SKM-1 (cell line): ENCODE data around the gene TFF1.

Experiments used
- DNase-seq: peaks from one replicate; lab custom pipeline; 2025; ENCODE audit not compliant: unreplicated experiment; lab: John Stamatoyannopoulos, UW

The TFF1 gene

GRCh38 chr21:42346441-42346840 is 19.9 kb downstream of the TFF1 start:
- no peak for DNase-seq

GRCh38 chr21:42344631-42345030 is 21.7 kb downstream of the TFF1 start:
- DNase-seq, result no peak

DNA sequence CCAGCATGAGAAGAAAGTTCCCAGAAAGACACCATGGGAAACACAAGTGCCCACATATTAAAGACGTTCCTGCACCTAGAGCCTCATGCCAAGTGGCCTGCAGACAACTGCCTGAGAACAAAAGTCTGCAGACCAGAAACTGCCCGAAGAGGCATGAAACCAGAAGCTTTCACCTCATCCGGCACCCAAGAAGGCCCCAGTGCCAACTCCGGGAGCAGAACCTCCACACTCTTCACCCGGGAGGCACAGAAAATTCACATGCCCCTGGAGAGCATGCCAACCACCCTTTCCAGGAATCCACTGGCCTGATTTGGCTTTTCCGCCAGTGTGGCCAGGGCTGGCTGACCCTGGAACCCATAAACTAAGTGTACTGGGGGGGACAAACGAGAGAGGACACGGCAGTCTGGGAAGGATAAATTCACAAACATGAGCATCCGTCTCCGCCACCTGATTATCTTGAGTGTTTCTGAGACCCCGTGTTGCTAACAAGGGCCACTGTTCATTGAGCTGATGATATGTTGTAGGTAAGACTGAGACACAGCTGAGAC is 22.3 kb downstream of the TFF1 start:
- DNase-seq, result no peak

DNA sequence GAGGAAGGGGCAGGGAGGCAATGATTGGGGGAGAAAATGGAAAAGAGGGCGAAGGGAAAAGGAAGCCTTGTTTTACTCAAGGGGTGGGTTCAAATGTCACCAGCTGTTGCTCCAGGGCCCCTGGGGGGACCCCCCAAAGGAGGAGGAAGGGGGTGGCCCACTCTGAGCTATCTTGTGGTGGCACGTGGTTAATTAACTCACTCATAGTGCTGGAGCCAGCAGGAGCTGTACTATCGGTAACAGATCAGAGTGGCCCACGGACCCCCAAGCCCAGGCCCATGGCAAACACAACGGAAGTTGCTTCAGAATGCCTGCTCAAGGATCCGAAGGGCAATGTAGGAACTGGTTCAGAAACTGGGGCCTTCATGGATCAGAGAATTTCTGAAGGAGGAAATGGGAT is 22.8 kb downstream of the TFF1 start:
- no peak for DNase-seq

DNA sequence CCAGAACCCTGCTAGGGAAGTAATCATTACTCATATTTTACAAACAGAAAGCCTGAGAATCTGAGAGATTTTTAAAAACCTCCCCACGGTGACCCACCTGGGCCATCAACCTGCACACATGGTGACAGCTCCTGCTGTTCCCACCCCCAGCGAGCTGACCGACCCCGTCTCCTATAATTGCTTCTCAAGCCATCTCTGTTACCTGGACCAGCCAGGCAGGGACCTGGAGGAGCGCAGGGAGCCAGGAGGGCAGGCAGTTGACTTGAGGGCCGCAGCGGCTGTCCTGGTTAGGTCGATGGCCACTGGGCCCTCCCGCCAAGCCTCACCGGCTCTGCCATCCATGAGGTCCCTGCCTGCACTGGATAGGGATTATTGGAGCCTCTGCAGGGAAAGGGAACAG is 23.2 kb downstream of the TFF1 start:
- no peak for DNase-seq

GRCh38 chr21:42341776-42342542 is 24.4 kb downstream of the TFF1 start:
- no peak for DNase-seq

- DNase-seq, result no peak
Measured at GRCh38 chr21:42340187-42341050, 25.9 kb downstream of the TFF1 start.

DNA sequence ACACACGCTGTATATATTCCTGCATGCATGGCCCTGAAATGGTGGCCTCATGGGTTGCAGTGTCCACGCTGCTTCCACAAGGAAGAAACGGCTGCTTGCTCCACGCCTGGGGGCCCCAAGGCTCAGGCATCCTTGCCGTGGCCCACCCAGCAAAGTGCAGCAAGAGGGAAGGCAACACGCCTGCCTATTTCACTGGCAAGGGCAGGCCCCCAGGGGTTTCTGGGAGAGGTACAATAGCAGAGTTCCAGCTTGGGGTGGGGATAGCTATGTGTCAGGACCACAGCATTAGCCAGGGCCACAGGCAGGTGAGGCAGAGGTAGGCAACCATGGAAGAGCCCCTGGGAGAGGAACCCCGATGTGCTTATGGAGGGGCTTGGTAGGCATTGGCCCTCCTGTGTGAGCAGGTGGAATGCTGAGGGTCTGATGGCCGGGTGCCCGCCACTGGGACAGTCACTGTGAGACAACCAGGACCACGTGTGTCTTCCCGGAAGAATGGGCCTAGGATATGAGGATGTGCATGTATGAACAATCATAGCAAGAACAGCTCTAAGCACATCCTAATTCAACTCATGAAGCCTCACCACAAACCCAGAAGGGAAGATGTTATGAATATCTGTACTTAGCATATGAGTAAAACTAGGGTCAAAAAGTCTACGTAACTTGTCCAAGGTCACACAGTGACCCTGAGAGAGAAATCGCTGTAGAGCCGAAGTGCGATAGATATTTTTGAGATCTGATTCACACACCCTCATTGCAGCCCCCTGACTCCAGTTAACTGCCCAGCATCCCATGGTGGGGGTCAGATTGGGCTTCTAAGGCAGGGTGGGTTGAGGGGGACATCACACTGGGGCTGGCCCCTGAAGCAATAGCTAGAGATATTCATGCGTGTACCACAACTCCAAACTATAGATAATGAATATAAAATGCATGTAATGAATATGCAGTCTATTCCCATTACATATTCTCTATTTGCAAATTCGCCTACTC is 27.3 kb downstream of the TFF1 start:
- no peak for DNase-seq

- DNase-seq, result peak; percentile 11
Measured at GRCh38 chr21:42337830-42338728, 28.3 kb downstream of the TFF1 start.

GRCh38 chr21:42337276-42337675 is 29.1 kb downstream of the TFF1 start:
- no peak for DNase-seq

GRCh38 chr21:42336054-42336453 is 30.3 kb downstream of the TFF1 start:
- no peak for DNase-seq

DNA sequence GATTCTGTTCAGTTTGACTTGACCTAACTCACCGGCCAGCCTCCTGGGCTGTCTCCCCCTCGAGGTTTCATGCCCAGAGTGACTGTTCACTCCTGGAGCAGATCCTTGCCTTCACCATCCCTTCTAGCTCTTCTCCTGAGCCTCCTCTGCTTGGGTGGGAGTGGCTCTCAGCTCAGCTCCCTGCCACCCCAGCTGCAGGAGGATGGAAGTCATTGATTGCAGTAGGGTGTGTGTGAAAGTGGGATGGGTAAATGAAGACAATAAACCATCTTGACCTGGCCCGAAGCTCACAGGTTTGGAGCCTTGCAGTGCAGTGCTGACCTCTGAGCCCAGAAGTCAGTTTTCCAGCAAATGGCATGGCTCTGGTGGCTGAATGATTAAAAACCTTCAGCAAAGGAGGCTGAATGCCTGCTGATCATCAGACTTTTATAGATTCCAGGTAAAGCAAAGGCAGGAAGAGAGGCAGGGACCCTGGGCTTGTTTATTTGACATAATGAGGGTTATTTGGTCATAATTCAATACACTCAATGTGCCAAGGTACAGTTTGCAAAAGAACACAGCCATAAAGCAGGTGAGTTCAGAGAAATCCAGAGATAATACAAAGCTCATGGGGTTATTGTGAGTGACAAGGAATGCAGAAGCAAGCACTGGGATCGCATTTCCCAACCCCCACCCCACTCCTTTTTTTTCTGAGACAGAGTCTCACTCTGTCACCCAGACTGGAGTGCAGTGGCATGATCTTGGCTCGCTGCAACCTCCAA is 33.6 kb downstream of the TFF1 start:
- no peak for DNase-seq

- DNase-seq, result no peak
Measured at GRCh38 chr21:42331660-42332059, 34.7 kb downstream of the TFF1 start.

DNA sequence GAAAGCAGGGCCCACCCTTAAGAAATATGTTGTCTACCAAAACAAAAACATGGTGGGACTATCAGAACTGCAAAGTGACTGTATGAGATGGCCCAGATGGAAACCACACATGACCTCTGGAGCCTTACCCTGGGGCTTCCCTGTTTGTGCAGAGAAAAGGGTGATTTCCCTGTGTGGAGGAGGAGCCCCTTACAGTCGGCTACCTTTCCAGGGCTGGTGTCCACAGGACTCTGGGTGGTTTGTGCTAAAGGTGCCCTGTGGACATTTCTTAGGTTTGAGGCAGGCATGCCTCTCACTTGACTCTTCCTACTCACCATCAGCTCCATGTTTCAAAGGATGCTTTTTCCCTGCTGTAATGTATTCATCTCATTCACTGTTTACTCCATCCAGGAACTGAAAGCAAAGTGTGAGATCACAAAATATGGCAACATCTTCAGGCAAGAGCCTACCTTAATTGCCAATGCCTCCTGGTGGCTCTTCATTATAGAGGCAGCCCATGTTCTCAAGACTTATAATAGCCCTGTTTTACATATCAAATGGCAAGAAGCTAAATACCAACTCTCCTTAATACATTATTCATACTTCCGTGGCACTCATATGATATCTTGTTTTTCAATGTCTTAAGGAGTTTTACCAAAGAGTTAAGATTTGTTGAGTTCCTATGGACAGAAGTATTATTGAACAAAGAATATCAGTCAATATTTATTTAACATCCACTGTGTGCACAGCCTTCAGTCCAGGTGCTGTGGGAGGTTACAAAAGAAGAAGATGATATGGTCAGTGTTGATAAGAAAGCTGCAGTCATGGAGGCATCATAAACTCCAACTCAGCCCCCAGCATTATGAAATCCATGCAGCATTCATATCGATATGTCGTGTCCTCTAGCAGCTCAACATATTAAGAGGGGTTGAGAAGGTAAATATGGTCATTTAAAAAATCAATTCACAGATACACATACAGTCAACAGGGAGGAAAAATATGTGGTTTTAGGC is 35.7 kb downstream of the TFF1 start:
- no peak for DNase-seq

- no peak for DNase-seq
Measured at GRCh38 chr21:42324896-42325295, 41.4 kb downstream of the TFF1 start.

GRCh38 chr21:42321845-42322244 is 44.5 kb downstream of the TFF1 start:
- no peak for DNase-seq

DNA sequence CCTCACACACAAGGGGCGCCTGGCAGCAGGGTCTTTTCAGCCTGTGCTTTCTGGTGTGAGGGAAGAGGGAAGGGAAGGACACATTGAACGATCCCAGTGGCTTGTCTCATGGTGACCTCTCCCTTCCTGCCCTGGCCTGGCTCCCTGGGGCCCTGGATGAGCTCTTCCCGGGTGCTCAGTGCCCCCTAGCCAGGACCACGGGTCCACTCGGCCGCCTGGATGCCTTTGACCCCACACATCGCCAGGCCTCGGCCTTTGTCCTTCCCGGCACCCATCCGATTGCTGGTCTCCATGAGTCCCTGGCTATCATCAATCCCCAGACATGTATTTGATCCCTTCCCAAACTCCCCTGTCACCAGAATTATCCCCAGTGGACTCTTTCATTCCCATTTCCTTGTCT is 45.1 kb downstream of the TFF1 start:
- DNase-seq, result no peak

DNA sequence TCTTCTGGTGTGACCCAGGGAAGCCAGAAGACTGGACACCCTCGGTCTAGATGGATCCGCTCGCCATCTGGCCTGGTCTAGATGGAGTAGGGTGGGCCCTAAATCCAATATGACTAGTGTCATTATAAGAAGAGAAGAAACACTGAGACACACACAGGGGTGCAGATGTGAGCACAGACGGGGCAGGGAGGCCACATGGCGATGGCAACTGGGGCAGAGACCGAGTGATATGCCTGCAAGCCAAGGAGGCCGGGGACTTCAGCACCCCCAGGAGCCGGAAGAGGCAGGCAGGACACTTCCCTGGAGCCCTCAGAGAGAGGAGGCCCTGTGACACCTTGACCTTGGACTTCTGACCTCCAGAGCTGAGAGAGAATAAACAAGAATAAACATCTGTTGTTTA is 45.5 kb downstream of the TFF1 start:
- no peak for DNase-seq
